Measurements from ENCODE around the gene TMEM132C.

TMEM132C gene

DNA sequence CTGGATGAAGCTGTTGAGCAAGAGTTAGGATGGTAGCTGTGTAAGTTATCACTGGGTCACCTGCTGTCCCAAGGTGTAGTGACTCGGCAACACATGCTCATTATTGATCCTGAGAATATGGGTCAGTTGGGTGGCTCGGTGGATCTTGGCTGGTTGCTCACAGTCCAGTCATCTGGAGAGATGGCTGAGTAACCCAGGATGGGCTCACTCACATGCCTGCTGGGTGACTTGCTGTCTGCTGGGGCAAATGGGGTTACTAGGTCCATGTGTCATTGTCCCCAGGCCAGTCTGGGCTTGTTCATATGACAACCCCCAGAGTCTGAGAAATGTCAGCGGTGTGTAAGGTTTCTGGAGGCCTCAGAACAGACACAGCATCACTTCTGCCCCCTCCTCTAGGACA lies 487.3 kb downstream of the TMEM132C start:
- no peak for DNase-seq
- H3K4me3 Mint-ChIP-seq, result no peak overlapping the region
- H3K4me1 Mint-ChIP-seq, result no peaks in the 10 kb centered on the region
- no peaks in the 10 kb centered on the region for H3K9me3 Mint-ChIP-seq
- CTCF ChIA-PET, result no interaction called here
- no peaks in the 10 kb centered on the region for H3K36me3 Mint-ChIP-seq
- no peaks in the 10 kb centered on the region for H3K27me3 Mint-ChIP-seq
- no peak overlapping the region for H3K27ac Mint-ChIP-seq

GRCh38 chr12:128755566-128755965 lies 488.6 kb downstream of the TMEM132C start:
- no peak for DNase-seq
- no peaks in the 10 kb centered on the region for H3K36me3 Mint-ChIP-seq
- no peak overlapping the region for H3K4me3 Mint-ChIP-seq
- no peaks in the 10 kb centered on the region for H3K27me3 Mint-ChIP-seq
- no peak overlapping the region for H3K27ac Mint-ChIP-seq
- no peaks in the 10 kb centered on the region for H3K4me1 Mint-ChIP-seq
- H3K9me3 Mint-ChIP-seq, result no peaks in the 10 kb centered on the region
- CTCF ChIA-PET, result no interaction called here

All from activated naive CD4-positive, alpha-beta T cell treated with anti-CD3 and anti-CD28 coated beads, Interleukin-2, amount 10 ng/mL, durations not matched to agents 7 days and 5 days (primary cell).